Activated CD4-positive, CD25-positive, alpha-beta regulatory T cell treated with anti-CD3 and anti-CD28 coated beads, Interleukin-2, amount 50 U/mL, for 72 hours (primary cell): ENCODE results near the gene COL5A2.

Experiments used
- DNase-seq: peaks from one replicate; pipeline ENCODE4 v3.0.0; 2021

The COL5A2 gene

GRCh38 chr2:189046320-189046719 is 133.2 kb downstream of the COL5A2 start:
- no peak for DNase-seq

- no peak for DNase-seq
Measured at GRCh38 chr2:189045836-189046235, 133.7 kb downstream of the COL5A2 start.

GRCh38 chr2:189037518-189037917 is 142.0 kb downstream of the COL5A2 start:
- no peak for DNase-seq

GRCh38 chr2:189024901-189025618 is 154.5 kb downstream of the COL5A2 start:
- DNase-seq: no peak

DNA sequence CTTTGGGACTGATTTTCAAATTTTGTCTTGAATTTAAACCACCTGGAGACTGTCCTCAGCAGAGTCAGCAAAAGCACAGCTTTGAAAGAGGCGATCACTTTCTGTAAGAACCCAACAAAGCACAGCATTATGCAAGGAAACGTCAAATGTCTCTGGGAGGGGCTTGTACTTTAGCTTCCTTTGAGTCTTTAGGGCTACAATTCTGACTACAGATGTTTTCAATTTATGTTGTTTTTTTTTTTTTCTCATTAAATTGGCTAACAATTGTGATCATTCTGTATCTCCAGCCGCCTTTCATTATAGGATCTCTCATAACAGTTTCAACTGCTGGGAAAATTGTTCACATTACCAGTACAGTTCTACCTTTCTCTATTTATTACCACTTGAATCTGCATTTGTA is 157.1 kb downstream of the COL5A2 start:
- no peak for DNase-seq

GRCh38 chr2:189022053-189022481 is 157.5 kb downstream of the COL5A2 start:
- no peak for DNase-seq

DNA sequence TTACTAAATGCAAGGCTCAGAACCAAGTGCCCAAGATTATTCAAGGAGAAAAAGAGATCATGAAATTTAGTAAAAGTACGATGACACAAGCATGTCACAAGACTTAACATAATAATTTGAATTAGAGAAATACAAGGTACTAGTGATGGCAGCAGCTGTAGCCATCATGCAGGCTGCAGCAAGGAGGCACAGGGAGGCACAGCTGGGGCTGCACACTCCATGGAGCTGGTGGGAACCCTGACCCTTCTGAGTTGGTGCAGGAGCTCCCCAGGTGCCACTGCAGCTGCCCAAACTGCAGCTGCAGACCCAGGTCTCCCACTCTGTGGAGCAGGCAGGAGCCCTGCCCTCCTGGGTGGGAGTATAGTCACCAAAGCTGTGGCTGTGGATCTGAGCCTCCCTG is 159.4 kb downstream of the COL5A2 start:
- DNase-seq: no peak

GRCh38 chr2:189018631-189019030 is 160.9 kb downstream of the COL5A2 start:
- DNase-seq: no peak

DNA sequence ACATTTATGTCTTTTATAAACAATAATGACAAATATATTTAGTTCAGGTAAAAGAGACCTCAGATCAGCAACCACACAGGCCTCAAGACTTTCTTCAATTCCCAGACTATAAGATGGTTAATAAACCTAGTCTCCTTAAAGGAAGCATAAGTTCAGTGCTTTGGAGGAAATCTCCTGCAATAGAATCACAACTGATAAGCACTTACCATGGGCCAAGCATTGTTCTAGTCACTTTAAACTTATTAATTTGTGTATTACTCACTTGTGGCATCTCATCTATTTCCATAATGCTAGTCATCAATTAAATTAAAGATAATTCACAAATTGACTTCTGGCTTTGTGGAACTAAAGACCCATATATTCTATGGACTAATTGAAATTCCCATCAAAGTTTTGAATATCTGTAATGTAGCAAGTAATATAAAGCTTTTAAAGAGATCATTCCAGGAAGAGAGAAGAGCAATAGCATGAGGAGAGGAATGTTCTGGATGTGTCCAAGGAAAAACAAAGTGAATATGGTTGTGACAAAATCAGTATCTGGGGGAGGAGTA is 163.2 kb downstream of the COL5A2 start:
- DNase-seq: no peak

- no peak for DNase-seq
Measured at GRCh38 chr2:189015359-189015758, 164.2 kb downstream of the COL5A2 start.

DNA sequence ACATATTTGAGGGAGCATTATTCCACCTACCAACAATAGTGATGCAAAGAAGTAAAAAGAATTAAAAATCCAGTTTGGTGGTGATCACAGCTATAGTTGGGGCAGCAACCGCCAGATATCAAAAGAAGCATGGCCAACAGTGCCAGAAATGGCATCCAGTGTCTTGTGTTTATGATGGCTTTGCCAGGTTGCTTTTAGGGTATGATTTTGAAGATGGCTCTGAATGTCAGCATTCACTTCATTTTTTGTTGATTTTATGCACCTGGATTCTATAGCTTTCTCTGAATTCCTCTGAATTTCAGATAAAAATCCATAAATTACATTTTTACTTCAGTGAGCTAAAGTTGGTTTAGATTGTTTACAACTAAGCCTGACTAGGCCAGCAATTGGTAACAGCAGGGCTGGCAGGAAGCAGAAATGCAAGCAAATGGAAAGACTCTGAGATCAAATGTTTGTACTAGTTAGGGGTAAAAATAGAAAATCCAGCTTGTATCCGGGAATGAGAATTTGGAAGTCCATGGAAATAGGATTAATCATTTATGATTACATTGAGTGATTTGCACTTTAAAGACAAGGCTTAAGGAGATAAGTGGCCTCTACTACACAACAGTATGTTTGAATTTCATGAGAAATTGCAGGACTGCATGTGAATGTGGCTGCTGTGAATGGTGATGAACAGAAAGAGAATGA is 165.0 kb downstream of the COL5A2 start:
- DNase-seq: no peak

GRCh38 chr2:189013671-189014448 is 165.7 kb downstream of the COL5A2 start:
- DNase-seq: no peak

DNA sequence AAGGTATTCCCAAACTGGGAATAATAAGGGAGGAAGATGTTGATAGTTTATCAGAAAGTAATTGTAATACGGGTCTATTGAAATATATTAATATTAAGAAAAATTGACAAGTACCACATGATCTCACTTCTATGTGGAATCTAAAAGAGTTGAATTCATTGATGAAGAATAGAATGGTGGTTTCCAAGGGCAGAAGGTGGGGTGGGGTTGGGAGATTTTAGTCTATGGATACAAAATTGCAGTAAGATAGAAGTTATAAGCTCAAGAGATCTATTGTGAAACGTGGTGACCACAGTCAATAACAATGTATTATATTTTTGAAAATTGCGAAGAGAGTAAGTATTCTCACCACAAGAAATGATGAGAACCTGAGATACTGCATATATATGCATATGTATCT is 166.5 kb downstream of the COL5A2 start:
- no peak for DNase-seq

- DNase-seq: no peak
Measured at GRCh38 chr2:189012351-189012750, 167.2 kb downstream of the COL5A2 start.

DNA sequence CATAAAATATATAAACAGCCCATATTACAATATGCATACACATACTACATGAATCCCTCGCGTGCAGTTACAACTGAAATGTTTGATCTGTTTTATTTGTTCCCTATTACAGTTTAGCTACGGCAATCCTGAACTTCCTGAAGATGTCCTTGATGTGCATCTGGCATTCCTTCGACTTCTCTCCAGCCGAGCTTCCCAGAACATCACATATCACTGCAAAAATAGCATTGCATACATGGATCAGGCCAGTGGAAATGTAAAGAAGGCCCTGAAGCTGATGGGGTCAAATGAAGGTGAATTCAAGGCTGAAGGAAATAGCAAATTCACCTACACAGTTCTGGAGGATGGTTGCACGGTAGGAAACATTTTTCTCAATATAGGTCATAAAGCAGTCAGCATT is 169.0 kb downstream of the COL5A2 start:
- no peak for DNase-seq

- no peak for DNase-seq
Measured at GRCh38 chr2:189008555-189009262, 170.9 kb downstream of the COL5A2 start.

GRCh38 chr2:189002079-189002478 is 177.5 kb downstream of the COL5A2 start:
- DNase-seq: no peak

DNA sequence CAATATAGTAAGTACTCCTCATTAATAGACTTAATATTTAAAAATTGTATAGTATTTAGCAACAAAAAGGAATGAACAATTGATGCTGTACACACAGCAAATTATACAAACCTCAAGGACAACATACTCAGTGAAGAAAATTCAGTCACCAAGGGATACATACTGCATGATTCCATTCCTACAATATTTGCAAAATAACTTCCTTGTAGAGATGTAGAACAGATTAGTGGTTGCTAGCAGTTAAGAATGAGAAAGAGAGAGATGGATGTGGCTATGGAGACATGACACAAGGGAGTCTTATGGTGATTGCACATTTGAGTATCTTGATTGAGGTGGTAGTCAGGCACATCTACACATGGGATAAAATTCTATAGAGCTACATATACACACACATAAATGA is 179.3 kb downstream of the COL5A2 start:
- DNase-seq: no peak

DNA sequence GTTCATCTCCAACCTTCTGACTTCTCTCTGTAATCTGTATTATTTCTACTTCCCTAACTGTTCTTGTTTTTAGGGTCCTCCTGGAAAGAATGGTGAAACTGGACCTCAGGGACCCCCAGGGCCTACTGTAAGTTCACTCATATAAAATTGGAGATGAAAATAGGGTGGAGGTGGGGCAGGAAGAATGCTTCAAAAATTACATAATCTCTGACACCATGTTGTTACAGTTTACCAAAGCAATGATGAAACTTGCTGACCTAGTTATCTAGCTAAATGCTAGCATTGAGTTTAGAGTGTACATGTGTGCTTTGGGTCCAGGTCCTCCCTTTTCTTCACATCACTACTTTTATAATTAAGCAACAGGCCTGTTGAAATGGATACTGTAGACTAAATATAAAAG is 182.3 kb downstream of the COL5A2 start:
- no peak for DNase-seq

- no peak for DNase-seq
Measured at GRCh38 chr2:188993247-188993646, 186.3 kb downstream of the COL5A2 start.

- no peak for DNase-seq
Measured at GRCh38 chr2:188986839-188987238, 192.7 kb downstream of the COL5A2 start.

DNA sequence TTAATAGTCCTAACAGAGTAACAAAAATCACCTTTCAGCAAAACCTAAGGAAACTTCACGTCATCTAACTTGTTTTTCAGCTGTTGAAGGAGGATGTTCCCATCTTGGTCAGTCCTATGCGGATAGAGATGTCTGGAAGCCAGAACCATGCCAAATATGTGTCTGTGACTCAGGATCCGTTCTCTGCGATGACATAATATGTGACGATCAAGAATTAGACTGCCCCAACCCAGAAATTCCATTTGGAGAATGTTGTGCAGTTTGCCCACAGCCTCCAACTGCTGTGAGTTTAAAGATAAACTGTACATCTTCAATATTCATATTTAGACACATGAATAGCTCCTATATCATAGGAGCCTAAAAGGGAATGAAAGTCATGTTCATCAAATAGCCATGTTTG is 194.9 kb downstream of the COL5A2 start:
- DNase-seq: no peak

- DNase-seq: no peak
Measured at GRCh38 chr2:188984065-188984491, 195.5 kb downstream of the COL5A2 start.
